GM12878 (cell line): ENCODE measurements around the gene PXMP4. TPM values are rescaled to one million over a fixed set of nuclear protein-coding genes. Genes with fewer than 3 reads are reported as not detected.
"Not testable (repeated sequence)": the region's sequence is repeated elsewhere in the genome, so short reads cannot be mapped to it uniquely, and the experiment has no call there.

Experiments
- ATAC-seq: fragments of 200-7000 bp; cut with Tn5 transposase; 3 replicates; pipeline ENCODE4 v1.9.1; 2020; ENCODE audit warnings: mild to moderate bottlenecking, moderate library complexity
- BruUV-seq: library from RNA; stranded (reverse); fragments of 400-500 nt; replicated peaks from 2 replicates; lab custom pipeline; 2021; lab: Mats Ljungman, UMichigan
- CTCF ChIA-PET: fragments of 300-600 bp; sonication (Branson Sonifier 250); formaldehyde crosslinking; extraction: SDS; loops from one replicate; lab custom pipeline; 2021; ENCODE audit warnings: inconsistent platforms; lab: Yijun Ruan, JAX
- POLR2A ChIA-PET: fragments of 350-600 bp; formaldehyde crosslinking; extraction: SDS; loops from one replicate; lab custom pipeline; 2021; ENCODE audit warnings: inconsistent platforms; lab: Charles Lee
- RAD21 ChIA-PET: fragments of 300-600 bp; sonication (Branson Sonifier 250); formaldehyde crosslinking; loops from one replicate; lab custom pipeline; 2023; ENCODE audit warnings: antibody characterized with exemption; ENCODE audit not compliant: unreplicated experiment; lab: Charles Lee
- SMC1A ChIA-PET: fragments of 300-600 bp; sonication (Branson Sonifier 250); formaldehyde crosslinking; loops from one replicate; lab custom pipeline; 2023; ENCODE audit not compliant: unreplicated experiment, uncharacterized antibody; lab: Charles Lee
- DNase-seq: peaks from one replicate; pipeline ENCODE4 v3.0.0-alpha.2; 2011; ENCODE audit warnings: low read depth, low spot score
- FAIRE-seq: peaks from 3 replicates; lab custom pipeline; 2011; peaks lifted over from hg19 to GRCh38; lab: Jason Lieb, UNC
- H2AFZ ChIP-seq: 2 replicates; pipeline ENCODE4 v1.6.0; 2011; ENCODE audit warnings: low read depth, low read length, control low read depth; ENCODE audit not compliant: control insufficient read depth
- H3K27ac ChIP-seq: 2 replicates; pipeline ENCODE4 v1.5.1; 2011; ENCODE audit warnings: control low read depth; ENCODE audit not compliant: control insufficient read depth, insufficient read depth
- H3K27me3 ChIP-seq, 2 experiments: replicated peaks in 1 of 2; 2 replicates each; pipeline versions ENCODE4 v1.6.0 to v1.6.1; 2011; ENCODE audit warnings: low read length in 1 of 2; ENCODE audit not compliant: control insufficient read depth in 2 of 2, insufficient read depth in 2 of 2
- H3K36me3 ChIP-seq, 2 experiments: 2 replicates each; pipeline ENCODE4 v1.5.1; 2011; ENCODE audit warnings: low read length in 1 of 2; ENCODE audit not compliant: control insufficient read depth in 2 of 2, insufficient read depth in 2 of 2
- H3K4me1 ChIP-seq: 2 replicates; pipeline ENCODE4 v1.6.1; 2011; ENCODE audit warnings: mild to moderate bottlenecking, low read length, moderate library complexity, mixed read lengths; ENCODE audit not compliant: control insufficient read depth, insufficient read depth
- H3K4me2 ChIP-seq: 2 replicates; pipeline ENCODE4 v1.6.0; 2011; ENCODE audit warnings: control low read depth; ENCODE audit not compliant: control insufficient read depth, insufficient read depth
- H3K4me3 ChIP-seq: fragments of 200-600 bp; sonication (generic); 2 replicates; pipeline ENCODE4 v1.5.1; 2016
- H3K79me2 ChIP-seq: 2 replicates; pipeline ENCODE4 v1.6.0; 2011; ENCODE audit warnings: low read length; ENCODE audit not compliant: control insufficient read depth, insufficient read depth
- H3K9ac ChIP-seq: 2 replicates; pipeline ENCODE4 v1.8.0; 2011; ENCODE audit warnings: low read length, control low read depth, mixed read lengths; ENCODE audit not compliant: control insufficient read depth, insufficient read depth
- H3K9me3 ChIP-seq: replicated peaks from 3 replicates; pipeline ENCODE4 v1.5.1; 2011; ENCODE audit warnings: mild to moderate bottlenecking, low read length; ENCODE audit not compliant: control insufficient read depth, insufficient read depth
- H4K20me1 ChIP-seq: 2 replicates; pipeline ENCODE4 v1.6.0; 2011; ENCODE audit not compliant: control insufficient read depth, insufficient read depth
- CHD2 ChIP-seq: IDR thresholded peaks from 2 replicates; pipeline ENCODE4 v1.6.1; 2011; ENCODE audit warnings: low read depth, low read length, improper control_type of control experiment, borderline replicate concordance
- KLF5 ChIP-seq: fragments of 450-650 bp; IDR thresholded peaks from 2 replicates; pipeline ENCODE4 v1.6.1; 2014; ENCODE audit warnings: mild to moderate bottlenecking; ENCODE audit not compliant: partially characterized antibody
- SMAD1 ChIP-seq: fragments of 450-650 bp; IDR thresholded peaks from 2 replicates; pipeline ENCODE4 v1.6.1; 2018; ENCODE audit warnings: mild to moderate bottlenecking, low read depth; ENCODE audit not compliant: partially characterized antibody
- WGBS: methylation state at CpG from one replicate; pipeline ENCODE4 v1.1.6; 2016; ENCODE audit warnings: low lambda C conversion rate; ENCODE audit not compliant: insufficient replicate concordance, insufficient coverage; ENCODE audit errors: missing lambda C conversion rate; 5-methylcytosine and 5-hydroxymethylcytosine counted together
- in situ Hi-C: fragments of 300-500 bp; cut with MboI; formaldehyde crosslinking; loops from 9 replicates; pipeline ENCODE4 v1.14.3; 2018; ENCODE audit warnings: mixed read lengths
- intact Hi-C: fragments of 100-400 bp; cut with micrococcal nuclease; formaldehyde crosslinking; loops from one replicate; pipeline ENCODE4 v1.14.2; 2022; ENCODE audit not compliant: unreplicated experiment
- polyA plus RNA-seq, 11 experiments: library from polyadenylated mRNA; depleted of rRNA in 4 of 11; unstranded in 6 of 11; stranded (reverse) in 5 of 11; fragments of >200 nt; fragmentation: Nextera tagmentation in 4 of 11; fragmentation: Illumina TruSeq in 1 of 11; extraction: Ambion mirVana in 4 of 11; extraction: Trizol in 1 of 11; gene quantifications; 1 replicate in 1 of 11; 2 replicates in 10 of 11; pipeline versions ENCODE4 v1.2.1 to v1.2.3, GENCODE V29; 2011 to 2016; ENCODE audit warnings: inconsistent platforms in 2 of 11, missing spikeins in 2 of 11, low read depth in 1 of 11
- total RNA-seq, 4 experiments: library from RNA; depleted of rRNA in 3 of 4; stranded (reverse); fragments of >200 nt in 3 of 4; fragmentation: Illumina TruSeq in 1 of 4; extraction: Trizol in 1 of 4; gene quantifications; 2 replicates each; pipeline versions ENCODE4 v1.2.1 to v1.2.3, GENCODE V29; 2013 to 2021

Gene PXMP4
- total and polyA plus RNA-seq, 10 of the 15 experiments (the other 5 are each of a cell fraction or from before 2014, with no cell fraction given): 3.6 to 19.2 (median 8.6) TPM

- ATAC-seq (no peak), FAIRE-seq (no peak), DNase-seq (no peak)
- H4K20me1 ChIP-seq: no peaks in the 10 kb centered on the region
- 98% methylated on average over 7 of the region's 27 CpGs for WGBS
- ChIA-PET POLR2A (no interaction called here), RAD21 (no interaction called here), CTCF (no interaction called here), SMC1A (no interaction called here)
- no peak overlapping the region for H3K27ac ChIP-seq
- no peaks in the 10 kb centered on the region for H3K79me2 ChIP-seq
- TF ChIP-seq KLF5 (no peak), CHD2 (no peak), SMAD1 (no peak)
- H3K9me3 ChIP-seq: no peaks in the 10 kb centered on the region
- H2AFZ ChIP-seq: no peak overlapping the region
- intact Hi-C loops: no loop called here
- no peaks in the 10 kb centered on the region for H3K36me3 ChIP-seq
- no peak overlapping the region for H3K4me3 ChIP-seq
- H3K27me3 ChIP-seq: no peaks in the 10 kb centered on the region
- in situ Hi-C loops: no loop called here
- H3K9ac ChIP-seq: no peak overlapping the region
- no TSS peak for BruUV-seq
- no peak overlapping the region for H3K4me2 ChIP-seq
- H3K4me1 ChIP-seq: no peaks in the 10 kb centered on the region
Observed at GRCh38 chr20:33701629-33702450, 18.3 kb downstream of the PXMP4 start.

- in situ Hi-C loops, CTCF ChIA-PET, BruUV-seq, H3K4me3 ChIP-seq, ATAC-seq, SMC1A ChIA-PET, H2AFZ ChIP-seq, intact Hi-C loops, H3K36me3 ChIP-seq, POLR2A ChIA-PET, H3K4me2 ChIP-seq, H3K27me3 ChIP-seq, H3K9ac ChIP-seq, H3K4me1 ChIP-seq, RAD21 ChIA-PET, H3K27ac ChIP-seq, H3K9me3 ChIP-seq, H3K79me2 ChIP-seq, FAIRE-seq, H4K20me1 ChIP-seq, DNase-seq: not testable (repeated sequence)
- WGBS: 92% methylated on average over 33 of the region's 45 CpGs
Observed at GRCh38 chr20:33700696-33701441, 19.2 kb downstream of the PXMP4 start.

DNA sequence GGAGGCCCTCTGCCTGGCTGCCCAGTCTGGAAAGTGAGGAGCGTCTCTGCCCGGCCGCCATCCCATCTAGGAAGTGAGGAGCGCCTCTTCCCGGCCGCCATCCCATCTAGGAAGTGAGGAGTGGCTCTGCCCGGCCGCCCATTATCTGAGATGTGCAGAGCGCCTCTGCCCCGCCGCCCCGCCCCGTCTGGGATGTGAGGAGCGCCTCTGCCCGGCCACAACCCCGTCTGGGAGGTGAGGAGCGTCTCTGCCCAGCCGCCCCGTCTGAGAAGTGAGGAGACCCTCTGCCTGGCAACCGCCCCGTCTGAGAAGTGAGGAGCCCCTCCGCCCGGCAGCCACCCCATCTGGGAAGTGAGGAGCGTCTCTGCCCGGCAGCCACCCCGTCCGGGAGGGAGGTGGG, 21.1 kb downstream of the PXMP4 start:
- SMC1A ChIA-PET, ATAC-seq, H3K4me2 ChIP-seq, in situ Hi-C loops, BruUV-seq, intact Hi-C loops, H3K27me3 ChIP-seq, H2AFZ ChIP-seq, H4K20me1 ChIP-seq, H3K9ac ChIP-seq, POLR2A ChIA-PET, H3K79me2 ChIP-seq, H3K27ac ChIP-seq, H3K36me3 ChIP-seq, DNase-seq, FAIRE-seq, H3K4me3 ChIP-seq, H3K4me1 ChIP-seq, H3K9me3 ChIP-seq, RAD21 ChIA-PET, CTCF ChIA-PET: not testable (repeated sequence)
- WGBS: 88% methylated on average over 18 of the region's 27 CpGs
